Effector memory CD8-positive, alpha-beta T cell (primary cell): ENCODE data around the gene DNER.
"Not testable (repeated sequence)": the region's sequence is repeated elsewhere in the genome, so short reads cannot be mapped to it uniquely, and the experiment has no call there.

Experiments
- ATAC-seq: fragments of 150-1000 bp; cut with Tn5 transposase; replicated peaks from 2 replicates; pipeline ENCODE4 v1.10.0; 2021; ENCODE audit warnings: mild to moderate bottlenecking, moderate library complexity
- DNase-seq, 3 experiments: peaks; one replicate each; pipeline ENCODE4 v3.0.0; 2021
- H3K27ac Mint-ChIP-seq, 2 donors: one replicate each; pipeline ENCODE4 v1.8.0; 2022; ENCODE audit warnings: mild to moderate bottlenecking in 2 of 2, mixed read lengths in 2 of 2, moderate library complexity in 2 of 2
- H3K27me3 Mint-ChIP-seq, 2 donors: one replicate each; pipeline ENCODE4 v1.8.0; 2022; ENCODE audit warnings: mixed read lengths in 2 of 2
- H3K36me3 Mint-ChIP-seq: one replicate; pipeline ENCODE4 v1.8.0; 2022; ENCODE audit warnings: mild to moderate bottlenecking, moderate library complexity, mixed read lengths; ENCODE audit not compliant: insufficient read depth
- H3K4me1 Mint-ChIP-seq, 2 donors: one replicate each; pipeline ENCODE4 v1.8.0; 2022; ENCODE audit warnings: low read depth in 2 of 2, mixed read lengths in 2 of 2
- H3K4me3 Mint-ChIP-seq, 2 donors: one replicate each; pipeline ENCODE4 v1.8.0; 2022; ENCODE audit warnings: mild to moderate bottlenecking in 2 of 2, mixed read lengths in 2 of 2, moderate library complexity in 2 of 2
- H3K9me3 Mint-ChIP-seq, 2 donors: one replicate each; pipeline ENCODE4 v1.8.0; 2022; ENCODE audit warnings: mixed read lengths in 2 of 2

The DNER gene

GRCh38 chr2:229373311-229373710 is 341.0 kb downstream of the DNER start:
- H3K9me3 Mint-ChIP-seq, result peaks cover 9 to 24% of the 10 kb centered on the region in 2 donors
- H3K27ac Mint-ChIP-seq, H3K4me3 Mint-ChIP-seq, DNase-seq, H3K4me1 Mint-ChIP-seq, ATAC-seq, H3K36me3 Mint-ChIP-seq: not testable (repeated sequence)
- H3K27me3 Mint-ChIP-seq, result peaks cover 13 to 23% of the 10 kb centered on the region in 2 donors

GRCh38 chr2:229372207-229372606 is 342.1 kb downstream of the DNER start:
- ATAC-seq (no peak), DNase-seq (no peak)
- H3K36me3 Mint-ChIP-seq, result no peaks in the 10 kb centered on the region
- no peak overlapping the region for H3K4me3 Mint-ChIP-seq
- H3K9me3 Mint-ChIP-seq, result peaks cover 6 to 15% of the 10 kb centered on the region in 2 donors
- no peaks in the 10 kb centered on the region for H3K4me1 Mint-ChIP-seq
- H3K27ac Mint-ChIP-seq, result no peak overlapping the region
- peaks cover 7 to 17% of the 10 kb centered on the region in 2 donors for H3K27me3 Mint-ChIP-seq

GRCh38 chr2:229371086-229371485 is 343.3 kb downstream of the DNER start:
- Mint-ChIP-seq H3K4me1 (no peaks in the 10 kb centered on the region), H3K27me3 (peaks cover 7 to 17% of the 10 kb centered on the region in 2 donors), H3K36me3 (no peaks in the 10 kb centered on the region), H3K4me3 (no peak overlapping the region), H3K9me3 (peaks cover 6 to 15% of the 10 kb centered on the region in 2 donors), H3K27ac (no peak overlapping the region)
- no peak for ATAC-seq
- DNase-seq, result no peak

GRCh38 chr2:229370509-229370908 is 343.8 kb downstream of the DNER start:
- Mint-ChIP-seq H3K27ac (no peak overlapping the region), H3K9me3 (peaks cover 6 to 15% of the 10 kb centered on the region in 2 donors), H3K4me1 (no peaks in the 10 kb centered on the region), H3K27me3 (peaks cover 7 to 17% of the 10 kb centered on the region in 2 donors), H3K36me3 (no peaks in the 10 kb centered on the region), H3K4me3 (no peak overlapping the region)
- ATAC-seq (no peak), DNase-seq (no peak)

- Mint-ChIP-seq H3K36me3 (peaks cover 5% of the 10 kb centered on the region), H3K9me3 (peaks cover 4 to 7% of the 10 kb centered on the region in 2 donors), H3K4me1 (no peaks in the 10 kb centered on the region), H3K27me3 (no peaks in the 10 kb centered on the region), H3K27ac (no peak overlapping the region), H3K4me3 (no peak overlapping the region)
- DNase-seq (no peak), ATAC-seq (no peak)
These were observed 351.1 kb downstream of the DNER start for GRCh38 chr2:229363185-229363814.

GRCh38 chr2:229350883-229351282 is 363.5 kb downstream of the DNER start:
- Mint-ChIP-seq H3K9me3 (peaks cover 3 to 21% of the 10 kb centered on the region in 2 donors), H3K4me1 (no peaks in the 10 kb centered on the region), H3K4me3 (no peak overlapping the region), H3K27me3 (peaks cover 5 to 6% of the 10 kb centered on the region in 2 donors), H3K36me3 (no peaks in the 10 kb centered on the region), H3K27ac (no peak overlapping the region)
- no peak for ATAC-seq
- no peak for DNase-seq

- no peak for ATAC-seq
- Mint-ChIP-seq H3K4me1 (no peaks in the 10 kb centered on the region), H3K4me3 (no peak overlapping the region), H3K9me3 (peaks cover 3 to 21% of the 10 kb centered on the region in 2 donors), H3K36me3 (no peaks in the 10 kb centered on the region), H3K27ac (no peak overlapping the region), H3K27me3 (peaks cover 5 to 6% of the 10 kb centered on the region in 2 donors)
- DNase-seq, result no peak
These were observed 364.1 kb downstream of the DNER start for GRCh38 chr2:229350117-229350805.

GRCh38 chr2:229348128-229348527 is 366.2 kb downstream of the DNER start:
- H3K9me3 Mint-ChIP-seq, result peaks cover 3 to 21% of the 10 kb centered on the region in 2 donors
- H3K4me1 Mint-ChIP-seq, result no peaks in the 10 kb centered on the region
- H3K36me3 Mint-ChIP-seq, result no peaks in the 10 kb centered on the region
- no peak overlapping the region for H3K27ac Mint-ChIP-seq
- H3K4me3 Mint-ChIP-seq, result no peak overlapping the region
- ATAC-seq (no peak), DNase-seq (no peak)
- peaks cover 3 to 6% of the 10 kb centered on the region in 2 donors for H3K27me3 Mint-ChIP-seq

- H3K27ac Mint-ChIP-seq, result no peak overlapping the region
- DNase-seq (no peak), ATAC-seq (no peak)
- H3K36me3 Mint-ChIP-seq, result no peaks in the 10 kb centered on the region
- no peaks in the 10 kb centered on the region for H3K4me1 Mint-ChIP-seq
- no peak overlapping the region for H3K4me3 Mint-ChIP-seq
- H3K27me3 Mint-ChIP-seq, result peaks cover 0 to 6% of the 10 kb centered on the region in 2 donors
- H3K9me3 Mint-ChIP-seq, result peaks cover 3 to 21% of the 10 kb centered on the region in 2 donors
These were observed 367.4 kb downstream of the DNER start for GRCh38 chr2:229346816-229347540.

GRCh38 chr2:229344955-229345354 is 369.4 kb downstream of the DNER start:
- Mint-ChIP-seq H3K27me3 (peaks cover 0 to 6% of the 10 kb centered on the region in 2 donors), H3K4me1 (no peaks in the 10 kb centered on the region), H3K36me3 (no peaks in the 10 kb centered on the region), H3K27ac (no peak overlapping the region), H3K4me3 (no peak overlapping the region), H3K9me3 (peaks cover 5 to 13% of the 10 kb centered on the region in 2 donors)
- DNase-seq (no peak), ATAC-seq (no peak)

GRCh38 chr2:229344151-229344551 is 370.2 kb downstream of the DNER start:
- Mint-ChIP-seq H3K4me1 (no peaks in the 10 kb centered on the region), H3K9me3 (peaks cover 4 to 13% of the 10 kb centered on the region in 2 donors), H3K4me3 (no peak overlapping the region), H3K27ac (no peak overlapping the region), H3K27me3 (peaks cover 0 to 6% of the 10 kb centered on the region in 2 donors), H3K36me3 (no peaks in the 10 kb centered on the region)
- no peak for ATAC-seq
- no peak for DNase-seq

GRCh38 chr2:229343661-229344060 is 370.7 kb downstream of the DNER start:
- Mint-ChIP-seq H3K36me3 (no peaks in the 10 kb centered on the region), H3K9me3 (peaks cover 4 to 13% of the 10 kb centered on the region in 2 donors), H3K27ac (no peak overlapping the region), H3K4me3 (no peak overlapping the region), H3K27me3 (peaks cover 0 to 6% of the 10 kb centered on the region in 2 donors), H3K4me1 (no peaks in the 10 kb centered on the region)
- ATAC-seq, result no peak
- no peak for DNase-seq

- Mint-ChIP-seq H3K9me3 (peaks cover 2 to 7% of the 10 kb centered on the region in 2 donors), H3K36me3 (no peaks in the 10 kb centered on the region), H3K4me1 (no peaks in the 10 kb centered on the region), H3K27ac (no peak overlapping the region), H3K27me3 (no peaks in the 10 kb centered on the region), H3K4me3 (no peak overlapping the region)
- no peak for ATAC-seq
- DNase-seq, result no peak
These were observed 372.0 kb downstream of the DNER start for GRCh38 chr2:229342376-229342775.
